ENCODE results near the gene TNRC6B.
"Not testable (repeated sequence)": the region's sequence is repeated elsewhere in the genome, so short reads cannot be mapped to it uniquely, and the experiment has no call there.

Gene TNRC6B

DNA sequence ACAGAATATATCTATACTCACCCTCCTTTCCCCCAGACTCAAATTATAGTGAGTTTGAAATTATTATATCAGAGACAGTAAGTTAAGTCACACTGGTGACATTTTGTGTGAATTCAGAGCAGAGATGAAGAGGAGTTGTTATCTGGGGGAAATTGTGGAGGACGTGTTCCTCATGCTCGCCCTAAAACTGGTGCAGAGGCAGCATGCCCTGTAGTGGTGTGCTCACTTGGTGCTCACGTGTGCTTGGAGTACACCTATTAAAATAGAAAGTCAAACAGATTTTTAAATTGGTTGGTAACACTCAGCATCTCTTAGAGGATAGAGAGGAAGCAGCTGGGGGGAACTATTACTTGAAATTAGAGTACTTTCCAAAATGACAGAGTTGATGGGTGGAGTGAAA is 117.0 kb downstream of the TNRC6B start:
- FAIRE-seq: no peak

GRCh38 chr22:40300316-40300715 is 122.6 kb downstream of the TNRC6B start:
- no peak for FAIRE-seq

DNA sequence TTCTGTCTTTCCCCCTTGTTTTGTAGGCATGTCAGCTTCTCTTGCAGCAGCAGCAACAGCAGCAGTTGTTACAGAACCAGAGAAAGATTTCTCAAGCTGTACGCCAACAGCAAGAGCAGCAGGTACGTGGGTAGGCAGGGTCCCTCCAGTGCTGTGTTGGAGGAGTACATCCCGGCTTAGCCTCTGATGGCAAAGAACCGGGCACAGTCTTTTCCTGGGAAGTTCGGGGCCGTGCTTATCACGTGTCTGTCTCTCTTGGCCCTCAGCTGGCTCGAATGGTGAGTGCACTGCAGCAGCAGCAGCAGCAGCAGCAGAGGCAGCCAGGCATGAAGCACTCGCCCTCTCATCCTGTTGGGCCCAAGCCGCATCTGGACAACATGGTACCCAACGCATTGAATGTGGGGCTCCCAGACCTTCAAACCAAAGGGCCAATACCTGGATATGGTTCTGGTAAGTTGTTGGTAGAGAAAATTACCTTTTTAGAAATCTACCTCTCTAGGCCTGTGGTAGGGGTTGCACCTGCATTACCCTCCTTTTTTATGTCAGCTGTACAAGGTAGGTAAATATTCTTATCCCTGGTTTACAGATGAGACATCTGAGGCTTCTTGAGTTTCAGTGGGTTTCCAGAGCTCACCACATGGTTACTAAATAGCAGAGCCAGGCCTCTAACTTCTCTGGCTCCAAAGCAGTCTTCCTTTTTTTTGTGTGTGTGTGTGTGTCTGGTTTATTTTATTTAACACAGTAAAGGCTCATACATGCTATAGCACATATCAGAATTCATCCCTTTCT is 123.4 kb downstream of the TNRC6B start:
- no peak for FAIRE-seq

DNA sequence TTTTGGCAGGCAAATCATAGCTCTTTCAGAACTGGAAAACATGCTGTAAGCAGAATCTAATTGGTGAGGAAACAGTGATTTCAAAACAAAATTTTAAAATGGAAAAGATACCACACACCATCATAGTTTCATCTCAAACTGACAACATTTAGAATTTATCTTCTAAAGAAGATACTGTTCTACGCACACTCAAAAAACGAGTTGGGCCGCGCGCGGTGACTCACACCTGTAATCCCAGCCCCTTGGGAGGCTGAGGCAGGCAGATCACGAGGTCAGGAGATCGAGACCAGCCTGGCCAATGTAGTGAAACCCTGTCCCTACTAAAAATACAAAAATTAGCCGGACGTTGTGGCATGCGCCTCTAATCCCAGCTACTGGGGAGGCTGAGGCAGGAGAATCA is 124.4 kb downstream of the TNRC6B start:
- FAIRE-seq: no peak

DNA sequence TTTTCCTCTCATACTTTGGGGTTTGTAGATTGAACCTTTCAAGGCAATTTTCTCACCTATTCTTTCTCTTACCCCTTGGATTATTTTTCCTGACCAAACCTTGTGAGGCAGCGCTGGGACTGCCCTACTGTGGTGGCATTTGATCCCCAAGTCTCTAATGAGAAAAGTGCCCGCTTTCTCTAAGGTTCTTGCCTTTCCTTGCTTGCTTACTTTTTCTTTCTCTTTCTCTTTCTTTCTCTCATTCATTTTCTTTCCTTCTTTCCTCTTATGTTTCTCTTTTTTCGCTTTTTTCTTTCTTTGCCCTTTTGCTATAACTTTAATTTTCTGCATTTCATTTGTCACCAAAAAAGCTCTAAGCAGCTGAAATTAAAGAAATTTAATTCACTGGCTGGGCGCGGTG is 127.9 kb downstream of the TNRC6B start:
- FAIRE-seq: no peak

GRCh38 chr22:40308999-40309573 is 131.4 kb downstream of the TNRC6B start:
- no peak for FAIRE-seq

DNA sequence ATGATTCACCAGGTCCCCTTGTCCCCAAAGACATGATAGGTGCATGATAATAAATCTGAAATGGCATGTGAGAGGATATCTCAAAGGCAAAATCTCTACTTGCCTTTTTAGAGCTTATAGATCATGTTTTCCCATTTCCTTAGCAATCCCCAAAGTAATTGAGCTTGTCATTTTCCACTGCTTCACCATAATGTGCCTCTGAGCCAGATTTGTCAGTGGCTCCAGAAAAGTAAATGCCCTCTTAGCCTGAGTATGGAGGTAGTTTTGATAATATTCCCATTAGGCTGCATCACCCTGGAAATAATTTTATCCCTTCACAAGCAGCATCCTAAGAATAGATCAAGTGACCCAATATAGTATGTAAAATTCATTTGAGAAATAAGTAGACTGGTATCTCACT is 131.9 kb downstream of the TNRC6B start:
- FAIRE-seq: no peak

DNA sequence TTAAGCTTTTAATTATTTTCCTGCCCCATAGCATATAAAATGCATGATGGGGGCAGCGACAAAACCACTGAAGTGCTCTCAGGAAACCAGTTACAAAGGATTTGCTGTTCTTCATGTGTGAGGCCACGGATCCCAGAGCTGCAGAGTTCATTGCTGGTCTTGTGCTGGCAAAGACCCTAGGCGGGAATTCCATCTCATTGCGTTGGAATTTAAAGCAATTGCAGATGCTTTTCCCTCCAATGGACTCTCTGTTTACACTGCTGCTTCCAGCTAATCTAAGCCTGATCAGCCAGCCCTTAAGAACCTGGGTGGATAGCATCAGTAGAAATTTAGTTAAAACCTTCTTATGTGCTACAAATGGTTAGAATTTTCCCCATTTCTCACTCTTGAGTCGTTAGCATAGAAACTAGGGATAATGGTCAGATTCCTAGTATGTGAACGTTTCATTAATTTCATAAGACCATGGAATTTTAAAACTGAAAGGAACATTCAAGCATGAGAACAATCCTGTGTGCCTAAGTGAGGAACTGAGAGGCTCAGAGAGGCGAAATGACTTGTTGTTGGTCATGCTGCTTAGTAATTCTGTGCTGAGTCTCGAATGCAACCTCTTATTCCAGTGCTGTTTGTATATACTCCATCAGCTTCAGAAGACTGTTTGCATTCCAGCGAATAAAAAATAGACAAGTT is 132.5 kb downstream of the TNRC6B start:
- FAIRE-seq: no peak

- no peak for FAIRE-seq
These were observed 133.0 kb downstream of the TNRC6B start for GRCh38 chr22:40310768-40311120.

- not testable (repeated sequence) for FAIRE-seq
These were observed 133.9 kb downstream of the TNRC6B start for GRCh38 chr22:40311646-40312045.

- no peak for FAIRE-seq
These were observed 134.3 kb downstream of the TNRC6B start for GRCh38 chr22:40312050-40312449.

DNA sequence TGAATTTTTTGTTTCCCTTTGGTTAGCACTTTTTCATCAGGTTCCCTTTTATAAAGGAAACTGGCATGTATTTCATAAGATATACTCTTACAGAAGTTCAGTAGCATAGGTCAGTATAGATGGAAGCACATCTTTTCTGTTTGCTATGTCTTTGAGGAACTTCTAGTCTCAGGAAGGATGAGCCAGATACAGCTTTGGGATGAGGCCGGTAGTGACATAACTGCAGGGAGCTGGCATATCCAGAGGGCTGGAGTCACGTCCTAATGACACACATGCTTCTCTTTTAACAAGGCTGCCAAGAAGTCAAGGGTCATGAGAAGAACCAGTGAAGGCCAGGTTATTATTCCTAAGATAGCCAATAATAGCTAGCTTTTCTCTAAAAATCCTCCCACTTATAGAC is 135.3 kb downstream of the TNRC6B start:
- no peak for FAIRE-seq

- no peak for FAIRE-seq
These were observed 136.3 kb downstream of the TNRC6B start for GRCh38 chr22:40314041-40314440.

GRCh38 chr22:40320687-40321086 is 143.0 kb downstream of the TNRC6B start:
- no peak for FAIRE-seq

GRCh38 chr22:40322021-40322420 is 144.3 kb downstream of the TNRC6B start:
- no peak for FAIRE-seq

GRCh38 chr22:40322818-40323447 is 145.2 kb downstream of the TNRC6B start:
- no peak for FAIRE-seq

GRCh38 chr22:40323681-40324171 is 146.0 kb downstream of the TNRC6B start:
- no peak for FAIRE-seq

DNA sequence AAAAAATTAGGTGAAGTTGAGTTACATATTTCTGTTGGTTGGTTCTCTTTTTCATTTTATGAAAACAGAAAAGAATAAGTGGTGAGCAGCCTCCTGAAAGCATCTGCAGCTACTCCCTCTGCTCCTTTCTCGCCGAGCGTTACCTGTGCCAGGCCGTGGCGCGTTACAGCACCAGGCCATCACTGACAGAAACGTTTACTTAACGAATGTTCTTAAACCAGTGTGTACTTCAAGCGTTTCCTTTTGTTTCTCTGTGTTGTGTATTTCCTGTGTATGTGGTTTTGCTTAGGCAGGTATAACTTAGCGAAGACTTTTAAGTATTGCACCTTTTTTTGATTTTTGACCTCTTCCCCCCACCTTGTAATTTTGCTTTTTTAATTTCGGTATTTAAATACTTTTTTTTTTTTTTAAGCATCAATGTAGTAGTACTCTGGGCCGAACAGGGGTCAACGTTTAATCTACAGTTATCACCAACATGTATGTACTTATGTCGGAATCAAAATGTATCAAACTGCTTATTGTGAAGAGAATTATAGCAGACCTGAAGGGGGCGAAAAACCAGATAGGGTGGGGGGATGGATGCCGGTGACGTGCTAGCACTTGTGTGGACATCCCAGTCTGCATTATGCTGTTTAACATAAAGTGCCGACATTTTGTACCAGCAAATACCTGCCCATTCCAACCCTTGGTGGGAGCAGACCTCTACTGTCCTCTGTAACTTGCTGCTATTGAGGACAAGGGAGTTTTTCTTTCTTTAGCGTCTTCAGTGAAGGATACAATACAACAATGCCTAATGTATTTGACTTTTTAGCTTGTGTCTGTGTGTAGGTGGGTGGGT is 147.0 kb downstream of the TNRC6B start:
- no peak for FAIRE-seq

DNA sequence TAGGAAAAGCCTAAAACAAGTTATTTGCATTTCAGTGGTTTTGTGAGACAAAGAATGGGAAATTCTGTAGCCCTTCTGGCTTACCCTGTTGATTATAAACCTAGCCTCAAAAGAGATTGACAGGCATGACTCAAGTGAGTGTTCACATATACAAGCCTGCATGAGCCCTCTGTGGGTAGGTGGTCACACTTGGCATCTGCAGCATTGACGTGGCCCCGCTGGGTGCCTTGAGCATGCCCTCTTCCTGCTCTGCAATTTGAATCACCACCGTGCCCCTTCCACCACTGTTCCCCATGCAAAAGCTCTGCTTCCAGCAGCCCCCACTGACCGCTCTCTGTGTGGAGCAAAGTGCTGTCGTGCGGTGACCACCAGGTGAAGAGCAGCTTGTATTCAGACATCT is 147.6 kb downstream of the TNRC6B start:
- no peak for FAIRE-seq

DNA sequence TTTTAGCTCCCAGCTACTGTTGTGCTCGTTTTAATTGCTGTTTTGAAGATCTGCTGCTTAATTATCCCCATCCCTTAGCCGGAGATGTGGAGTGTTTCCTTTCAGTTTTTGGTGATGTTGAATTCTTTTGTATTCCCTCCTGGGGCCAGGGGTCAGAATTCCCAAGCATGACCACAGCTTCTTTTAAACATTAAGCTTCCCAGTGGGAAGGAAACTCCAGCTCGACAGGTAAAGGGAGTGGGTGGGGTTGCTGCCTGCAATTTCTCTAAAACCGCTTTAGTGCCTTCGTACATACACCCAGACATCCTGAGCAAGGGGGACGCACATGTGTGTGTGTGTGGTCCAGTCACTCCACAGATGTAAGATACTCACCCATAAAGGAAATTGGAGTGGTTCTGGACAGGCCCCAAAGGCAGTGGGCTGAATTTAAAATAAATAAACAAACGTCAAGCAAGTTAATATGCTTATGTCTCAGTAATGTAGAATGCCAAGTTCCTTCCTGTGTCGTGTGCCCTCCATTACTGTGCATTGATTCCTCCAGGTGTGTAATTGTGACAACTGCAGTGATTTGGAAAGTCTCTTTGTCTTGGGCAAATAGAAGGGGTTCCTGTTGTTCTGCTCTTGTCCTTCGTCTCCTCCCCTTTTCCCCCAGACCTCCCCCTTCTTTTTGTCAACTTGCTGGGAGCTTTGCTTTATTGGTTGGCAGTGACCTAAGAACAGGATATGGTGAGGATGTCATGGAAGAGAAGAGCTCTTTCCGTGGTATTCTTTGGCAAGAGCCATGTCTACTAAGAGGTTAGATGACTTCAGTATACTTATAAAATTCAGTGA is 149.4 kb downstream of the TNRC6B start:
- no peak for FAIRE-seq
